Heart right ventricle (tissue), 16 donors: ENCODE results near the gene PHF14. TPM values are rescaled to one million over a fixed set of nuclear protein-coding genes. Genes with fewer than 3 reads are reported as not detected.

Experiments
- ATAC-seq, 8 donors: fragments of 200-7000 bp; cut with Tn5 transposase; one replicate each; pipeline ENCODE4 v1.9.1; 2020; ENCODE audit warnings: mild to moderate bottlenecking in 8 of 8, moderate library complexity in 8 of 8, moderate number of reproducible peaks in 1 of 8
- DNase-seq, 2 donors: peaks; one replicate each; pipeline ENCODE4 v3.0.0-alpha.2; 2020
- H3K27ac ChIP-seq, 10 donors: fragments of 200-600 bp; sonication (generic) in 2 of 10; one replicate each; pipeline versions ENCODE4 v1.5.0 to v1.8.0; 2020 to 2022; ENCODE audit warnings: mild to moderate bottlenecking in 3 of 10
- H3K27me3 ChIP-seq, 7 donors: fragments of 200-600 bp; one replicate each; pipeline ENCODE4 v1.8.0; 2021 to 2022; ENCODE audit warnings: mild to moderate bottlenecking in 2 of 7
- H3K36me3 ChIP-seq, 9 donors: fragments of 200-600 bp; sonication (generic) in 1 of 9; one replicate each; pipeline versions ENCODE4 v1.5.0 to v1.8.0; 2020 to 2022; ENCODE audit warnings: mild to moderate bottlenecking in 2 of 9
- H3K4me1 ChIP-seq, 9 donors: fragments of 200-600 bp; sonication (generic) in 1 of 9; one replicate each; pipeline versions ENCODE4 v1.5.0 to v1.8.0; 2020 to 2022; ENCODE audit warnings: mild to moderate bottlenecking in 4 of 9
- H3K4me3 ChIP-seq, 10 donors: fragments of 200-600 bp; sonication (generic) in 2 of 10; one replicate each; pipeline versions ENCODE4 v1.5.0 to v1.8.0; 2020 to 2022; ENCODE audit warnings: mild to moderate bottlenecking in 7 of 10, moderate library complexity in 2 of 10
- H3K9me3 ChIP-seq, 11 donors: fragments of 200-600 bp in 10 of 11; sonication (generic) in 2 of 11; one replicate each; pipeline versions ENCODE4 v1.5.0 to v1.8.0; 2013 to 2022; ENCODE audit warnings: mild to moderate bottlenecking in 2 of 11, control low read depth in 1 of 11, moderate library complexity in 1 of 11
- WGBS, 2 donors: extraction: QIAGEN DNeasy Blood & Tissue Kit; methylation state at CpG; one replicate each; pipeline ENCODE4 v1.1.7; 2013; ENCODE audit warnings: inconsistent platforms in 1 of 2; 5-methylcytosine and 5-hydroxymethylcytosine counted together
- intact Hi-C, 10 donors: fragments of 100-400 bp; cut with DNase I; formaldehyde crosslinking; loops; one replicate each; pipeline versions ENCODE4 v1.11.1 to v1.14.2; 2022
- polyA plus RNA-seq, 2 donors: library from polyadenylated mRNA; stranded (reverse); fragments of 200-250 nt; gene quantifications; one replicate each; pipeline ENCODE4 v1.2.3, GENCODE V29; 2013
- total RNA-seq, 10 donors: library from RNA; stranded (reverse); fragmentation: NEBNext Ultra II Directional in 3 of 10; extraction: Animal tissue kit (Norgen Biotek cat#: 25700) in 3 of 10; gene quantifications; one replicate each; pipeline versions ENCODE4 v1.2.1 to v1.2.4, GENCODE V29; 2021 to 2023
- TF ChIP-seq, protein P1 (sequence below), 9 donors: fragments of 200-600 bp; sonication (generic) in 2 of 9; IDR thresholded peaks; one replicate each; pipeline versions ENCODE4 v1.5.0 to v1.8.0; 2021 to 2022; ENCODE audit warnings: antibody characterized with exemption in 9 of 9, mild to moderate bottlenecking in 5 of 9, moderate library complexity in 1 of 9
- donor health status: Arrhythmogenic right ventricular cardiomyopathy.
- donor health status: ischemic (EF 13 %, LVEDD 7.1; RV severe dilation, severe dysfunction).
- donor health status: healthy with polysubstance abuse.
- donor health status: DM: no; HTN: yes; CAD: no.
- donor health status: DM: no; HTN: no; CAD: no.
- donor health status: ischemic (EF 25% LVEDD 6.9; RV normal size, moderate dysfunction).
- donor health status: ischemic (EF 25% LVEDD 5.7; RV mildly dilated, moderate dysfunction).
- donor health status: healthy.
- donor health status: DM: yes; HTN: yes; CAD: no.
- donor health status: Ischemic cardiomyopathy.
- donor health status: ischemic (EF 35%, LVEDD 5.7; RV mildly dilated, moderate dysfunction).
- donor health status: nonischemic (EF 11% LVEDD 7.7; RV severe dilation, severe dysfunction).
- donor health status: DM: yes; HTN: yes; CAD: no.
- donor health status: PGD.
- donor health status: ischemic (EF 29% LVEDD 5.4; RV normal size, mild dysfunction).
- donor health status: nonischemic (EF 23%, LVEDD 6.1; RV moderate dilation, normal function).

The PHF14 gene
- total and polyA plus RNA-seq, 12 donors = 11.9 to 21.4 (median 14.8) TPM

DNA sequence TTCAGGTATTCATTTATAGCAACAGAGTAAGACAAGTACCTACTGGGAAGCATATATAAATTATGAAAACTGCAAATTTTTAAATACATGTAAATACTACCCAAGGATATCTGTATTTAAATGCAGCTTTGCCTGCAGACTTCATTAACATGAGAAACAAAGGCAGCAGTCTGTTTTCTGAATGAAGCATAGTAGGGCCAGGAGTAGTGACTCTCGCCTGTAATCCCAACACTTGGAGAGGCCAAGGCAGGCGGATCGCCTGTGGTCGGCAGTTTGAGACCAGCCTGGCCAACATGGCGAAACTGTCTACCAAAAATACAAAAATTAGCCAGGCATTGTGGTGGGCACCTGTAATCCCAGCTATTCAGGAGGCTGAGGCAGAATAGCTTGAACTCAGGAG is 42.5 kb upstream of the PHF14 start:
- Histone ChIP-seq H3K27me3 (no peaks in the 10 kb centered on the region), H3K4me3 (no peak overlapping the region), H3K36me3 (peaks cover 0 to 53% (median 16%) of the 10 kb centered on the region in 9 donors), H3K27ac (no peak overlapping the region), H3K4me1 (peaks cover 0 to 34% (median 21%) of the 10 kb centered on the region in 9 donors), H3K9me3 (no peaks in the 10 kb centered on the region)
- ATAC-seq = peak in 2 of 8 donors; percentile 18 to 23
- TF ChIP-seq, protein P1, sequence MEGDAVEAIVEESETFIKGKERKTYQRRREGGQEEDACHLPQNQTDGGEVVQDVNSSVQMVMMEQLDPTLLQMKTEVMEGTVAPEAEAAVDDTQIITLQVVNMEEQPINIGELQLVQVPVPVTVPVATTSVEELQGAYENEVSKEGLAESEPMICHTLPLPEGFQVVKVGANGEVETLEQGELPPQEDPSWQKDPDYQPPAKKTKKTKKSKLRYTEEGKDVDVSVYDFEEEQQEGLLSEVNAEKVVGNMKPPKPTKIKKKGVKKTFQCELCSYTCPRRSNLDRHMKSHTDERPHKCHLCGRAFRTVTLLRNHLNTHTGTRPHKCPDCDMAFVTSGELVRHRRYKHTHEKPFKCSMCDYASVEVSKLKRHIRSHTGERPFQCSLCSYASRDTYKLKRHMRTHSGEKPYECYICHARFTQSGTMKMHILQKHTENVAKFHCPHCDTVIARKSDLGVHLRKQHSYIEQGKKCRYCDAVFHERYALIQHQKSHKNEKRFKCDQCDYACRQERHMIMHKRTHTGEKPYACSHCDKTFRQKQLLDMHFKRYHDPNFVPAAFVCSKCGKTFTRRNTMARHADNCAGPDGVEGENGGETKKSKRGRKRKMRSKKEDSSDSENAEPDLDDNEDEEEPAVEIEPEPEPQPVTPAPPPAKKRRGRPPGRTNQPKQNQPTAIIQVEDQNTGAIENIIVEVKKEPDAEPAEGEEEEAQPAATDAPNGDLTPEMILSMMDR (IDR thresholded peaks at IDR 0.05) = no peak
- no peak for DNase-seq
- 90 to 98% methylated on average over 5 of the region's 5 CpGs for WGBS, 2 donors
- intact Hi-C loops = loop anchor here in 1 of 10 donors (10.0 kb wide), 1 partner anchor 414 kb away; no protein-coding TSS in a partner anchor

DNA sequence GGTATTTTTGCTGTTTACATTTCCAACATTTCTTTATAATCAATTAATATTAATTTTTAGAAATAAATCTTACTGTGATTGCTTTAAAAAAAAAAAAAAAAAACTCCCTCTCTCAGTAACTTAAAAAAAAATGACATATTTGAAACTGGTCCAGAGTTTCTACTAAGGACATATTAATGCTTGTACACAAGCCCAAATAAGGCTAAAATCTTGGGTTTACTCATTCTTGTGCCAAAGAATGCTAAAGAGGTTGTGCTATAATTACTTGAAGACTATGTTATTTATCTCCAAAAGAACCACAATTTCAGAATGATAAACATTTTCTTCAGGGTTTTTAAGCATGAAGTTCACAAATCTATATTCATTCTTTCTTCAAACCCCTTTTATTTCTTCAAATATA is 39.4 kb upstream of the PHF14 start:
- ATAC-seq (no peak), DNase-seq (no peak)
- TF ChIP-seq, protein P1 (IDR thresholded peaks at IDR 0.05) = no peak
- peak overlapping the region in 5 of 10 donors; percentile 36 to 57 (median 51) for H3K27ac ChIP-seq
- H3K36me3 ChIP-seq = peaks cover 0 to 75% (median 16%) of the 10 kb centered on the region in 9 donors
- H3K4me1 ChIP-seq = peaks cover 0 to 60% (median 46%) of the 10 kb centered on the region in 9 donors
- no peaks in the 10 kb centered on the region for H3K9me3 ChIP-seq
- intact Hi-C loops = loop anchor here in 1 of 10 donors (10.0 kb wide), 1 partner anchor 411 kb away; no protein-coding TSS in a partner anchor
- no peak overlapping the region for H3K4me3 ChIP-seq
- H3K27me3 ChIP-seq = no peaks in the 10 kb centered on the region

DNA sequence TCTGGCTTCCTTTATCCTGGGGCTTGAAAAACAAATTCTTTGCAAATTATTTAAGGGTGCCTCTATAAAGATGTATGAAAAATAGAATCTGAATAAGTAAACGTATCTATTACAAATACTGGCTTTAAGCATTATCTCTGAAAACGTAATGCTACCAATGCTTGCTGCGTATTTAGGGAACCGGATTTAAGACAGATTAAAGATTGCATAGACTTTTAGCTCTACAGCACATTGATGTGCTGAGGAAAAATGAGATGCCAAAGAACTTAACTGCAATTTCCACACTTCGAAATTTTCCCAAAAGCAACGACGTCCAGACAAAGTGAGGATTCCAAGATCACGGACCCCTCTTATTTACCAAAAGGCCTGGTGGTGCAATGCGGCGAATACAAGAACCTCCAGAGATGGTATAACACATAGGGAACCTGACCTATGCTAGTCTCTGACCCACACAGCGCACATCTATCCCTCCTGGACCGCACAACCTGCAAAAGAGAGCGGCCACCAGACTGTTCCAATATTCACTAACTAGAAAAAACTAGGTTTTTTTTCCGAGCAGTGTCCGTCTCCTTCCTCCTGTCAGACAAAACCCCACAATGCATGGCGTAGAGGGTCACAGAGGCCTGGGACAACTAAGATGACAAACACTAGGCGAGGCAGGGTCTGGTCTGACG is 34.3 kb upstream of the PHF14 start:
- no peaks in the 10 kb centered on the region for H3K9me3 ChIP-seq
- H3K27me3 ChIP-seq = no peaks in the 10 kb centered on the region
- WGBS, 2 donors = 4 to 7% methylated on average over 18 of the region's 18 CpGs
- H3K4me1 ChIP-seq = peaks cover 0 to 58% (median 47%) of the 10 kb centered on the region in 9 donors
- TF ChIP-seq, protein P1 (IDR thresholded peaks at IDR 0.05) = no peak
- H3K4me3 ChIP-seq = peak overlapping the region; percentile 34 to 86 (median 76)
- intact Hi-C loops = loop anchor here in 1 of 10 donors (10.0 kb wide), 1 partner anchor 405 kb away; no protein-coding TSS in a partner anchor
- peaks cover 0 to 38% (median 0%) of the 10 kb centered on the region in 9 donors for H3K36me3 ChIP-seq
- ATAC-seq (peak in 7 of 8 donors; percentile 34 to 66 (median 43)), DNase-seq (no peak)
- peak overlapping the region; percentile 86 to 97 (median 95) for H3K27ac ChIP-seq

DNA sequence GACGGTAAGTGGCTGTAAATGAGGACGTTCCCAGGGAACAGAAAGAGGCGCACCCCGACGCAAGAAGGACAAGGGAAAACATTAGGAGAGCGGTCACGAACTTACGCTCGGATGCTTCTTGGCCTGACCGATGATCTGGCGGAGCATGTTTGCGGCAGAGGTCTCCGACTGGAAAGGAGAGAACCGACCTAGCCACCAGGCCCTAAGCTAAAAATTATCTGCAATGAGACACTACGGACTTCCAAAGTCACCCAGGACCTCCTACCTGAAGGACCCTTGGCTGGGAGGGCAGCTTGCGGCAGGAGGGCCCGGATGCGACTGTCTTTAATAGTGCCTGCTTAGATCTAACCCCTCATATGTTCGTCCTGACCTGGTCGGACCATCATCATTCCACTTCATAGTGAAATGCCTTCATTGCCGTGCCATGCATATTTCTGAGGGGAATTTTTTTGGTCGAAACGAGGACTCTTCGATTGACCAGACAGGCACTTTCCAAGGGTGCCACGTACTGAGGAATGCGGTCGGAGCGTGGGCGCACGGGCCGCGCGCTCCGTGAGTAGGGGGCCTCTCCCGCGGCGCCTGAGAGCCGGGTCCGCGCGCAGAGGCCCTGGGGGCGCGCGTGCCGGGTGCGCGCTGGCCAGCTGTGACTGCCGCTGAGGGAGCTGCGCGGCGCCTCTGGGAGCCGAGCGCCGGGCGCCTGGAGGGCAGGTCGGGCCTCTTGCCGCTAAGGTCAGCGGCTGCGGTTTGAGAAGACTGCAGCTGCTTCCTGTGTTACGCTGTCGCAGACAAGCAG is 33.6 kb upstream of the PHF14 start:
- peak; percentile 98 to 100 (median 99) for ATAC-seq
- Histone ChIP-seq H3K9me3 (no peaks in the 10 kb centered on the region), H3K27ac (peak overlapping the region; percentile 86 to 97 (median 95)), H3K36me3 (peaks cover 0 to 32% (median 0%) of the 10 kb centered on the region in 9 donors), H3K4me1 (peaks cover 0 to 50% (median 39%) of the 10 kb centered on the region in 9 donors), H3K27me3 (no peaks in the 10 kb centered on the region), H3K4me3 (peak overlapping the region; percentile 34 to 86 (median 76))
- TF ChIP-seq, protein P1 (IDR thresholded peaks at IDR 0.05) = no peak
- DNase-seq = peak; percentile 89 to 92
- WGBS, 2 donors = 0% methylated on average over 60 to 61 of the region's 61 CpGs
- intact Hi-C loops = loop anchor here in 5 of 10 donors (1.0 to 10.0 kb wide), 4 partner anchors 33 to 405 kb away; partner anchors contain the start of gene PHF14 (in 5 of the 5)
